PC-9 (cell line): Measurements from ENCODE around the gene VAC14.

ENCODE experiments used
- EZH2 ChIP-seq: fragments of 200-600 bp; sonication (generic); IDR thresholded peaks from 2 replicates; pipeline ENCODE4 v1.8.0; 2017; ENCODE audit warnings: antibody characterized with exemption, low read depth
- TF ChIP-seq, protein P1 (sequence below): fragments of 200-600 bp; sonication (generic); conservative IDR thresholded peaks from 2 replicates; pipeline ENCODE4 v1.6.1; 2017; ENCODE audit warnings: mixed run types, antibody characterized with exemption, mild to moderate bottlenecking, moderate library complexity

DNA sequence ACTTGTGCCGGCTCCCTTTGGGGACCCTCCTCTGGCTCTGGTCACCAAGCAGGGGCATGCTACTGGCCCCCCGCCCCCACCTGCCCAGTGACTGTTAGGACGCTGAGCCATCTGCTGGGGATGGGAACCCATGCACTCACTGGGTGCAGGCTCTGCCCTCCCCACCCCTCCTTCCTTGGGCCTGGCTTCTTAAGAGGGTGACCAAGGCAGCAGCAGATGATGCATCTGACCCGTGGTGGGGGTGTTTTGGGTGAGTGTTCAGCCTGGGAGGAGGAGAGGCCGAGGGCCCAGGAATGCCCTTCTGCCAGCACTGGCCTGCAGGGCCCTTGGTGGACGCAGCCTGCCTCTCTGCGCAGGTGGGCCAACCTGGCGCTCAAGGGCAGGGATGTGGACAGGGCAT, 95.9 kb downstream of the VAC14 start:
- TF ChIP-seq, protein P1, sequence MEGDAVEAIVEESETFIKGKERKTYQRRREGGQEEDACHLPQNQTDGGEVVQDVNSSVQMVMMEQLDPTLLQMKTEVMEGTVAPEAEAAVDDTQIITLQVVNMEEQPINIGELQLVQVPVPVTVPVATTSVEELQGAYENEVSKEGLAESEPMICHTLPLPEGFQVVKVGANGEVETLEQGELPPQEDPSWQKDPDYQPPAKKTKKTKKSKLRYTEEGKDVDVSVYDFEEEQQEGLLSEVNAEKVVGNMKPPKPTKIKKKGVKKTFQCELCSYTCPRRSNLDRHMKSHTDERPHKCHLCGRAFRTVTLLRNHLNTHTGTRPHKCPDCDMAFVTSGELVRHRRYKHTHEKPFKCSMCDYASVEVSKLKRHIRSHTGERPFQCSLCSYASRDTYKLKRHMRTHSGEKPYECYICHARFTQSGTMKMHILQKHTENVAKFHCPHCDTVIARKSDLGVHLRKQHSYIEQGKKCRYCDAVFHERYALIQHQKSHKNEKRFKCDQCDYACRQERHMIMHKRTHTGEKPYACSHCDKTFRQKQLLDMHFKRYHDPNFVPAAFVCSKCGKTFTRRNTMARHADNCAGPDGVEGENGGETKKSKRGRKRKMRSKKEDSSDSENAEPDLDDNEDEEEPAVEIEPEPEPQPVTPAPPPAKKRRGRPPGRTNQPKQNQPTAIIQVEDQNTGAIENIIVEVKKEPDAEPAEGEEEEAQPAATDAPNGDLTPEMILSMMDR: no peak
- no peak for TF ChIP-seq EZH2
